CD4-positive, alpha-beta T cell treated with Interleukin-4 for 4 hours (primary cell): ENCODE data around the gene MAP4K2.
"Not testable (repeated sequence)": the region's sequence is repeated elsewhere in the genome, so short reads cannot be mapped to it uniquely, and the experiment has no call there.

Experiments
- DNase-seq: peaks from one replicate; pipeline ENCODE4 v3.0.0-alpha.2; 2020

Gene MAP4K2

DNA sequence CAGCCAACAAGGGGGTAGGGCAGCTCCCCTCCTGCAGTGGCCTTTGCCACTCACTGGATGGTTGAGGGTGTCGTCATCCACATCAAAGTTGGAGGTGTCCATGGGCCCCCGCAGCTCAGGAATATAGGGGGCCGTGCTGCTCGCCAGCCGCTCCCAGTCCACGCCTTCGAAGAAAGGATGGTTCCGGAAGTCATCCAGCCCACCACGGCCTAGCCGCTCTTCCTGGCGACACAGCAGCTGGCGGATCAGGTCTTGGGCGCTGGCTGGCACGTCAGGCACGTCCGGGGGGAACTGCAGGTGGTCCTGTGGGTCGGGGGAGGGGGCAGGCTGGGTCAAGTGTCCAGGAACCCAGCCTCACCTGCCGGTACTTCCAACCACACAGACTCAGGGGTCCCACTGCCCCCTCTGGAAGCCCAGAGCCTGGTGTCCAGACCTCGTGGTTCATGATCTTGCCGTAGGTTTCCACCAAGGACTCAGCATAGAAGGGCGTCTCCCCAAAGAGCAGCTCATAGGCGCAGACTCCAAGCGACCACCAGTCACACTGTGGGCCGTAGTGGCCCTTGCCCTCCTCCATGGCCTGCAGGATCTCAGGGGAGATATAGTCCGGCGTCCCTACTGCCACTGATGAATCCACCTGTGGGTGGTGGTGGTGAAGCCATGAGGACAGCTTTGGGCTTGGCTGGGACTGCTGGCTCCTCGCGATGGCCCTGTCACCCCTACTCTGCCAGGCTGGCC lies 35.8 kb upstream of the MAP4K2 start:
- no peak for DNase-seq

DNA sequence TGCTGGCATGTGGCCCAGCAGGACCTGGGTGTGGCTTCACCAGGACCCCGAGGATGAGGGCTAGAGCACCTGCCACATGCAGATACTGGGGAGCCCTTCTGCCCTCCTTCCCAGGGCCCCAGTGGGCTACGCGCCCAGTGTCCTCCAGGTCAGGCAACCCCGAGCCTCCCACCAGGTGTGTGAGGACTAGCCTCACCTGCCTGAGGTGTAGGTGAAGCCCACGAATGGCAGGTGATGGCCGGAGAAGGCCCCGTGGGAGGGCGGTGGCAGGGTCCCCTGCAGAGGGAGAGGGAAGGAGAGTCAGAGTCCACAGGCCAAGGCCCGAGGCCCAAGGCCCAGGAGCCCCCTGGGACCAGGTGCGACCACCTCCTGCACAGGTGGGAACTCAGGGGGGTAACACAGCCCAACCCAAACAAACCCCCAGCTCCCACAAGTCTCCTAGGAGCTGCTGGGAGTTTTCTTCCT lies 34.9 kb upstream of the MAP4K2 start:
- DNase-seq = no peak

DNA sequence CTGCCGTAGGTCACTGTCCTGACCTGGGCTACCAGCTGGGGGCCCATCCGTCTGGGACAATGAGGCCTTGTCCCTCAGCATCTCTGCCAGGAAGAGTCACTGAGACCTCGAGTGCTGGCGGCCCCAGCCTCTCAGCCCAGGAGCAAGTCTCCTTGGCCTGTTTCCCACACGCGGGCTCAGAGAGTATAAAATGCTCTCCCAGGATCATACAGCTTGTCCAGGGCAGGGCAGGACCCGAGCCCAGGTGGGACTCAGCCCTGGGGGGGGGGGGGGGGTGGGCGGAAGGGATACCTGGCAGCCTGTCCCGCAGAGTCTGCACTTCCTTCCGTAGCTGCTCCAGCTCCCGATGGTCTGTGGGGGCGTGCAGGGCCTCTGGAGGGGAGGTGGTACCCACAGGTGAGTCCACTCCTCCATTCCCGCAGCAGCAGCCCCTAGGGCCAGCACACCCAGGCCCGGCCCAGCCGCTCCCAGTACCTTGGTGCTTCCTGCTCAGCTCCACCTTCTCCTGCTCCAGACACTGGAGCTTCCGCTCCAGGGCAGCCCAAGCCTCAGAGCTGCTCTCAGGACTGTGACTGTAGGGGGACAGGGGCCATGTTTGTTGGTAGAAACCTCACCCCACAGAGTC lies 33.5 kb upstream of the MAP4K2 start:
- DNase-seq = no peak

DNA sequence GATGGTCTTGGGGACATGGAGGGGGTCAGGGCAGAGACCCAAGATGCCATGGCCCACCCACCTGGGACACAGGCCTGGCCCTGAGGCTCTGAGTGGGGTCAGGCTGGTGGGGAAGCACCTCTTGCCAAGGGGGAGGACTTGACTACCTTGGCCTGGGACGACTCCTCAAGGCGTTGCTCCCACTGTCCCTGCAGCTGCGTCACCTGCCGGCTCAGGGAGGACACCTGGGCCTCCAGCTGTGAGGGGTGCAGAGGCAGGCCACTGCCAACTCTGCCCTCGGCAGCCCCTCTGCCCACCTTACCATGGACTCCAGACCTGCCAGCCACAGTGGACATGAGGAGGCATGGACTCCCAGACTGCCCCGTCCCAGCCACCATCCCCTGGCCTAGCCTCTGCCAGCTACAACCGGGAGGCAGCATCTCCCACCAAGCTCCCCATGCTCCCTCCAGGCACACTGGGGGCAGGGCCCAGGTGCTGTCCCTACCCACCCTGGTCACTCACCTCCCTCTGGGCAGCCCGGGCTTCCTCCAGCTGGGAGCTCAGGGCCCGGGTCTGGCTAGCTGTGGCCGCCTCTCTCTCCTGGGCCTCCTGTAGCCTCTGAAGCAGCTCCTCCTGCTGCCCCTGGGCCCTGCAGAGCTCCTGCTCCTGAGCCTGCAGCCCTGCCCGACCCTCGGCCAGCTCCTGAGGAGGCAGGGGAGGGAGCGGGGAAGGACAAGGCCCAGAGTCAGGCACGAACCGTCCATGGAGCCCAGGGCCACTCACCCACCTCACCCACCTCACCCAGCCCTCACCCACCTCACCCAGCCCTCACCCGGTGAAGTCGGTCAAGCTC lies 32.8 kb upstream of the MAP4K2 start:
- no peak for DNase-seq

DNA sequence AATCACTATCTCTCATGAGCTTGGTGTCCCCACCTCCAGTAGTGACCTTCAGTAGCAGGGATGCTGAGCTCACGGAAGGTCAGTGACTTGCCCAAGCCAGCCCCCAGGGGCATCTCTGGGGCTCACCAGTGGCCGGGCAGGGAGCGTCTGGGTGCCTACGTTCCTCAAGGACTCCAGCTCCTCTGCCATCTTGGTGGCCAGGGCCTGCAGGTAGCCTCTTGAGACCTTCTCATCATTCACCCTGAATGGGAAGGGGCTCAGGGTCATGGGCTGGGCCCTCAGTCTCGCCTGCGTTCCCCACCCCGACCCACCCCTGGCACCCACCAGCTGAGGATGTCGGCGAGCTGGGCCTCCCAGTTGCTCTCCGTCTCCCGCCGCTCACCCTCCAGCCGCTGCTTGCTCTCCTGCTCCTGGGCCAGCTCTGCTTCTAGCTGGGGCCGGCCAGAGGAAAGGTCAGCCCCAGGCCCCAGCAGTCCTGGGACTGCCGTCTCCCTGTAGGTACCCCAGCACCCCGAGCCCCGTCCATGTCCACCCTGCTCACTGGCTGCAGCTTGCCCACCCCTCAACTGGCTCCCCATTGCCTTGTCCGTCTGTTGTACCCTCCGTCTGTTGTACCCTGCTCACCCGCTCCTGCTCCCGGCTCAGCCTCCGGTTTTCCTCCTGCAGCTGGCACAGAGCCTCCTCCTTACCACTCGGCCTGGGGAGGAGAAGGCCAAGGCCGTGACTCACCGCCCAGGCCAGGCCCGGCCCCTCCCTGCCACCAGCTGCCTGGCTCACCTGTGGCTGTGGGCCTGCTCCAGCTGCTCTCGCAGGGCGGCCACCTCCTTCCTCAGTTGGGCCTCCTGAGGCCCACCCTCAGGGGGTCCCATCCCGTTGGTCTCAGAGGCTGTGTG lies 32.0 kb upstream of the MAP4K2 start:
- no peak for DNase-seq

DNA sequence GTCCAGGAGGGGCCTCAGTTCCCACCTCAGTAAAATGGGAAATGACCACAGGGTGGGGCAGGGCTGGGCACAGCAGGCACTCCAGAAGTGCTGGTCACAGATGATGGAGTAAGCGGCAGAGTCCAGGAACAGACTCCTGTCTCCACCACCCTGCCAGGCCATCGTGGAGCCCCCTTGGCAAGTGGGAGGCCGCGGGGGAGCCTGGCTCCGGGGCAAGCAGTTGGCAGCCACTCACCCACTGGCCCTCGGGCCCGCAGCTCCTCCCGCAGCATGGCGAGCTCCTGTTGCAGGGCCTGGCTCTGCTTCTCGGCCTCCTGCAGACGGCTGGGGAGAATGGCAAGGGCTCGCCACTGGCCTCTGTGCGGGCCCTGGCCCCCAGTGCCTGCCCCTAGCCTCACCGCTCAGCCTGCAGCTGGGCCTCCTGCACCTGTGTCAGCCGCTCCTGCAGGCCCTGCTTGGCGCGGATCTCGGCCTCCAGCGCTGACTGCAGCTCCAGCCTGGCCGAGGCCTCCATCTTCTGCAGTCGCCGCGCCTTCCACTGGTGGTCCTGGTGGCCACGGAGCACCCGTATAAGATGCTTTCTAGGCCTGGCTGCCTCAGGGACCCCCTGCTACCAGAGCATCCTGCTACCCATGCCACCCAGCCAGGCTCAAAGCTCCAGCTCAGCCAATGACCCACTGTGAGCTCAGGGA lies 31.2 kb upstream of the MAP4K2 start:
- no peak for DNase-seq

- no peak for DNase-seq
Measured at GRCh38 chr11:64833509-64833908, 30.5 kb upstream of the MAP4K2 start.

GRCh38 chr11:64833198-64833502 lies 30.1 kb upstream of the MAP4K2 start:
- DNase-seq = no peak

DNA sequence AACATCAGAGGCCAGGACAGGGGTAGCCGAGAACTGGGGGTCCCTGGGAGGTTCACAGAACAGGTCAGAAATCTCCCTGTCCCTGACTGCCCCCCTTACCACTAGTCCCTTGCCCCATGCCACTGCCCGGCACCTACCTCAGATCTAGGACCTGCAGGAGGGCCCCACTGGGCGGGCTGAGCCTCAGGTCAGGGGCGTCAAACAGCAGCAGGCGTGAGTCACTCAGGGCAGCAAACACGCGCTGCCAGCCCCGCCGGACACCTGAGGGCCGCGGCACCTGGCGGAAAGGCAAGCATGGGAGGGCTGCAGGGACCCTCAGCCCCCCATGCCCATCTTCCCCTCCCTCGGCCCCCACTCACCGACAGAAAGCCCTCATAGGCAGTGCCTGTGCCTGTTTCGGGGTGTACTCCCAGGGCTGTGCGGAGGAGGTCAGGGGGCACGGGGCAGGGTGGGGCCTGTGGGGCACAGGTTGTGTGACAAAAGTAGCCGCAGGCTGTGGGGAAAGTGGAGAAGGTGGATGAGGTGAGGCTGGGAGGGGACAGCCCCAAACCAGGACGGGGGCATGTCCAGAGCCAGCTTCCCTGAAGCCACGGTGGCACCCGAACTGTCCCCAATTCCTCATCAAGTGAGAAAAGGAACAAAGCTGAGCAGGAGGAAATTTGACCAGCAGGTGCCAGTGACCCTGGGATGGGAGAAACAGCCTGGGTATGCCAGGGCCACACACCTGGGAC lies 29.6 kb upstream of the MAP4K2 start:
- DNase-seq = no peak

DNA sequence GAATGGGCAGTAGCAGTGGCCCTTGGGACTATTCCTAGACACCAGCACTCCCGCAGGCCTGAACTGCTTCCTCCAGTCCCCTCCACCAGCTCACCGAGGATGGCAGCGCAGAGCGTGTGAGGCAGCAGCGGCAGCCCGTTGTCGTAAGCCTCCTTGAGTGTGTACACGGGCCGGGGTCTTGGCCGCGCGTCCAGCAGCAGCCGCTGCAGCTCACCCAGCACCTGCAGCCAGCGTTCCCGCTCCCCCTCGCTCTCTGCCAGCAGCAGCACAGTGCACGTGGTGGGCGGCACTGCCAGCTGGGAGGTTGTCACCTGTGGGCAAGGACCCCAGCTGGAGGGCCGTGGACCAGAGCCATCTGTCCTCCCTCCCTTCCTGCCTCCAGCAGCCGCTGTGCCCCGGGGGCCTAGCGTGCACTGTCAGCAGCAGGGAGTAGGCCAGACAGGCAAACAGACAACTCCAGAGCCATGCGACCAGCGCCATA lies 28.4 kb upstream of the MAP4K2 start:
- no peak for DNase-seq

GRCh38 chr11:64829536-64830251 lies 26.7 kb upstream of the MAP4K2 start:
- no peak for DNase-seq

- no peak for DNase-seq
Measured at GRCh38 chr11:64827451-64827839, 24.4 kb upstream of the MAP4K2 start.

DNA sequence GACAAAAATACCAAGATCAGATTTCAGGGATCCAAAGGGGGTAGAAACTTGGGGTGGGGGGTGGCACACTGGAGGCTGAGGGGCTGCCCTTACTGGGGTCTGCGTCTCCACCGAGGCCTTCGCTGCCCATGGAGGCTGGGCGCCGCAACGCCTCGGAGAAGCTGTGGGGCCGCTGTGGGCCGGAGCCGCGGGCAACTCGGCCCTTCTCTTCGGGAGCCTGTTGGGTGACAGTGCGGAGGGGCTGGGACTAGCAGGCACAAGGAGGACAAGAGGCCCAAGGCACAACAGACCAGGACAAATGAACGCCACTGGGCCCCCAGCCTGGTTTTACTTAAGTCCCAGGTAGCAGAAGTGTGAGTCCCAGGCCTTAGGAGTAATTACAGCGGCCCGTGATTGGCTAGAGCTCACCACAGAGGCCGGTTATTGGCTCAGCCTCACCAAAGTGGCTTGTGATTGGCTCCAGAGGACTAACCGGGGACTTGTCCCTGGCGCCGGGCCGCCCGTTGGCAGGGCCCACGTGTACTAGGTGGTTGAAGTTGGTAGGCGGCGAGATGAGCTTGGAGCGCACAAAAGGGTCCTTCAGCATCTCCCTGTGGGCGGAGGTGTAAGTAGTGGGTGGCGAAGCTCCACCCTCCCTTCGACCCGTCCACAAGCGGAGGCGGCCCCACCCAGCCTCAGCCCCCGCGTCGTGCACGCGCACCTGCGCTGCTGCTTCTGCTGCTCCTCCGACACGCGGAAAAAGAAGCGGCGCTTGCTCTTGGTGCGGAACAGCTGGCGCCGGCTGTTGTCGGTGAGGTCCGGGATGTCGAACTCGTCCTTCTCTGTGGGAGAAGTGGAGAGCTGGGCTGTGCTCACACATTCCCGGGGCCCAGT lies 23.8 kb upstream of the MAP4K2 start:
- no peak for DNase-seq

- no peak for DNase-seq
Measured at GRCh38 chr11:64826062-64826461, 23.0 kb upstream of the MAP4K2 start.

DNA sequence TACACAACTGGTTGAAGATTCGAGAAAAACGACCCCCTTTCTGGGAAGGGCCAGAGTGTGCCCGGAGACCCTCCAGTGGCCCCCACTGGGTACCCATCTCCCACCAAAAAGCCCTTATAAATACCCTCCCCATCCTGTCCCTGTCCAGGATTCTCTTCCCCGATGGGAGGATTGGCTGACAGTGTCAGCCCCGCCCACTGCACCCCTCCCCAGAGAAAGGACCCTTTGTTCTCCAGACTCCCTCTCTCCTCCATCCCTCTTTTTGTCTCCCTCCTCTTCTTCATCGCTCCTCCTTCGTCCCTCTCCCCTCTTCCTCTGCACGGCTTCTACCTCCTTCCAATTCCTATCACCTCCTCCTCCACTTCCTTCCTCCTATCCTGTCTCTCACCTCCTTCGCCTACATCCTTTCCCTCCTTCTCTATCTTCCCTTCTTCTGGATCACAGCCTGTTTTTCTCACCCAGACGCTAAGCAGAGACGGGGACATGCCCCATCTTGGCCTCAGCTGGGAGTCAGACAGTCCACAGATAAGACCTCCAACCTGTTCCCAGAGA lies 20.6 kb upstream of the MAP4K2 start:
- no peak for DNase-seq

GRCh38 chr11:64817476-64817875 lies 14.5 kb upstream of the MAP4K2 start:
- DNase-seq = no peak

DNA sequence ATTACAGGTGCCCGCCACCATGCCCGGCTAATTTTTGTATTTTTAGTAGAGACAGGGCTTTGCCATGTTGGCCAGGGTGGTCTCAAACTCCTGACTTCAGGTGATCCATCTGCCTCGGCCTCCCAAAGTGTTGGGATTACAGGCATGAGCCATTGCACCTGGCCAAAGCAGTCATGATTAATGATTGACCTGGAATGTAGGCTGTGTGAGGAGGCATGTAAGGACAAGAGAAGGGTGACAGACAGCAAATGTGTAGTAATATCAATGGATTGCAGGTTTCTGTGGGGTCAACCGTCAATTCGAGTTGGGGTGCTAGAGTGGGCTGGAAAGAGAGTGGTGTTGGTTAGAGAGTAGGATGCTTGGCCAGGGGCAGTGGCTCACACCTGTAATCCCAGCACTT lies 12.4 kb upstream of the MAP4K2 start:
- DNase-seq = not testable (repeated sequence)

- no peak for DNase-seq
Measured at GRCh38 chr11:64814712-64815187, 11.7 kb upstream of the MAP4K2 start.

- no peak for DNase-seq
Measured at GRCh38 chr11:64813826-64814225, 10.8 kb upstream of the MAP4K2 start.
